ENCODE measurements around the gene PRRG2. TPM values are rescaled to one million over a fixed set of nuclear protein-coding genes. Genes with fewer than 3 reads are reported as not detected.
A peak's percentile ranks its signal among the peaks of the same experiment; 100 is the strongest.

The PRRG2 gene
- total and polyA plus RNA-seq, 9 of the 15 experiments (the other 6 are each of a cell fraction or from before 2014, with no cell fraction given) = 0.06 to 1.1 (median 0.33) TPM

GRCh38 chr19:49590071-49590970, 9.2 kb downstream of the PRRG2 start (continued):
- TF ChIP-seq, protein P1, sequence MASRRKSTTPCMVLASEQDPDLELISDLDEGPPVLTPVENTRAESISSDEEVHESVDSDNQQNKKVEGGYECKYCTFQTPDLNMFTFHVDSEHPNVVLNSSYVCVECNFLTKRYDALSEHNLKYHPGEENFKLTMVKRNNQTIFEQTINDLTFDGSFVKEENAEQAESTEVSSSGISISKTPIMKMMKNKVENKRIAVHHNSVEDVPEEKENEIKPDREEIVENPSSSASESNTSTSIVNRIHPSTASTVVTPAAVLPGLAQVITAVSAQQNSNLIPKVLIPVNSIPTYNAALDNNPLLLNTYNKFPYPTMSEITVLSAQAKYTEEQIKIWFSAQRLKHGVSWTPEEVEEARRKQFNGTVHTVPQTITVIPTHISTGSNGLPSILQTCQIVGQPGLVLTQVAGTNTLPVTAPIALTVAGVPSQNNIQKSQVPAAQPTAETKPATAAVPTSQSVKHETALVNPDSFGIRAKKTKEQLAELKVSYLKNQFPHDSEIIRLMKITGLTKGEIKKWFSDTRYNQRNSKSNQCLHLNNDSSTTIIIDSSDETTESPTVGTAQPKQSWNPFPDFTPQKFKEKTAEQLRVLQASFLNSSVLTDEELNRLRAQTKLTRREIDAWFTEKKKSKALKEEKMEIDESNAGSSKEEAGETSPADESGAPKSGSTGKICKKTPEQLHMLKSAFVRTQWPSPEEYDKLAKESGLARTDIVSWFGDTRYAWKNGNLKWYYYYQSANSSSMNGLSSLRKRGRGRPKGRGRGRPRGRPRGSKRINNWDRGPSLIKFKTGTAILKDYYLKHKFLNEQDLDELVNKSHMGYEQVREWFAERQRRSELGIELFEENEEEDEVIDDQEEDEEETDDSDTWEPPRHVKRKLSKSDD (conservative IDR thresholded peaks at IDR 0.05; ENCODE audit: low read length) = no peak
- TF ChIP-seq EGR1 (conservative IDR thresholded peaks at IDR 0.05) (peak; percentile 85), ZNF407 (IDR thresholded peaks at IDR 0.05; ENCODE audit: low read depth) (no peak), USF1 (CRISPR knock-in tag; IDR thresholded peaks at IDR 0.05) (peak; percentile 63), EP300 (IDR thresholded peaks at IDR 0.05; ENCODE audit: low read length) (no peak; the same call in 1 of the 2 replicates), GATAD2A (IDR thresholded peaks at IDR 0.05) (no peak), KLF13 (tag; IDR thresholded peaks at IDR 0.05; ENCODE audit: borderline replicate concordance, low read depth) (no peak), ILK (tag; IDR thresholded peaks at IDR 0.05; ENCODE audit: borderline replicate concordance, low read depth) (no peak), CHD2 (IDR thresholded peaks at IDR 0.05; ENCODE audit: low read depth, low read length) (no peak)
- TF ChIP-seq, protein P2, sequence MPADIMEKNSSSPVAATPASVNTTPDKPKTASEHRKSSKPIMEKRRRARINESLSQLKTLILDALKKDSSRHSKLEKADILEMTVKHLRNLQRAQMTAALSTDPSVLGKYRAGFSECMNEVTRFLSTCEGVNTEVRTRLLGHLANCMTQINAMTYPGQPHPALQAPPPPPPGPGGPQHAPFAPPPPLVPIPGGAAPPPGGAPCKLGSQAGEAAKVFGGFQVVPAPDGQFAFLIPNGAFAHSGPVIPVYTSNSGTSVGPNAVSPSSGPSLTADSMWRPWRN (IDR thresholded peaks at IDR 0.05; ENCODE audit: low read depth) = no peak
- TF ChIP-seq, protein P3, sequence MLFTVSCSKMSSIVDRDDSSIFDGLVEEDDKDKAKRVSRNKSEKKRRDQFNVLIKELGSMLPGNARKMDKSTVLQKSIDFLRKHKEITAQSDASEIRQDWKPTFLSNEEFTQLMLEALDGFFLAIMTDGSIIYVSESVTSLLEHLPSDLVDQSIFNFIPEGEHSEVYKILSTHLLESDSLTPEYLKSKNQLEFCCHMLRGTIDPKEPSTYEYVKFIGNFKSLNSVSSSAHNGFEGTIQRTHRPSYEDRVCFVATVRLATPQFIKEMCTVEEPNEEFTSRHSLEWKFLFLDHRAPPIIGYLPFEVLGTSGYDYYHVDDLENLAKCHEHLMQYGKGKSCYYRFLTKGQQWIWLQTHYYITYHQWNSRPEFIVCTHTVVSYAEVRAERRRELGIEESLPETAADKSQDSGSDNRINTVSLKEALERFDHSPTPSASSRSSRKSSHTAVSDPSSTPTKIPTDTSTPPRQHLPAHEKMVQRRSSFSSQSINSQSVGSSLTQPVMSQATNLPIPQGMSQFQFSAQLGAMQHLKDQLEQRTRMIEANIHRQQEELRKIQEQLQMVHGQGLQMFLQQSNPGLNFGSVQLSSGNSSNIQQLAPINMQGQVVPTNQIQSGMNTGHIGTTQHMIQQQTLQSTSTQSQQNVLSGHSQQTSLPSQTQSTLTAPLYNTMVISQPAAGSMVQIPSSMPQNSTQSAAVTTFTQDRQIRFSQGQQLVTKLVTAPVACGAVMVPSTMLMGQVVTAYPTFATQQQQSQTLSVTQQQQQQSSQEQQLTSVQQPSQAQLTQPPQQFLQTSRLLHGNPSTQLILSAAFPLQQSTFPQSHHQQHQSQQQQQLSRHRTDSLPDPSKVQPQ (CRISPR knock-in tag; IDR thresholded peaks at IDR 0.05; ENCODE audit: borderline replicate concordance) = no peak
